Natural killer cell (primary cell): ENCODE measurements around the gene SLC2A9. TPM values are rescaled to one million over a fixed set of nuclear protein-coding genes. Genes with fewer than 3 reads are reported as not detected.

Experiments
- ATAC-seq, 3 donors: fragments of 150-1000 bp in 2 of 3; fragments of 200-7000 bp in 1 of 3; cut with Tn5 transposase; 1 replicate in 1 of 3; 2 replicates in 2 of 3; pipeline ENCODE4 v1.10.0; 2021; ENCODE audit warnings: mild to moderate bottlenecking in 2 of 3, moderate library complexity in 2 of 3
- DNase-seq, 2 donors: peaks; one replicate each; pipeline versions ENCODE4 v3.0.0 to v3.0.0-alpha.2; 2013 to 2021; ENCODE audit warnings: mixed read lengths in 1 of 2
- H3K27ac ChIP-seq: one replicate; pipeline ENCODE4 v1.5.1; 2013; ENCODE audit warnings: mild to moderate bottlenecking, low read length
- H3K27me3 ChIP-seq: one replicate; pipeline ENCODE4 v1.6.1; 2013; ENCODE audit warnings: low read length; ENCODE audit not compliant: control insufficient read depth, insufficient read depth
- H3K36me3 ChIP-seq: one replicate; pipeline ENCODE4 v1.6.1; 2013; ENCODE audit warnings: low read length; ENCODE audit not compliant: control insufficient read depth, insufficient read depth
- H3K4me1 ChIP-seq: one replicate; pipeline ENCODE4 v1.6.1; 2013; ENCODE audit warnings: low read length; ENCODE audit not compliant: control insufficient read depth, insufficient read depth
- H3K4me3 ChIP-seq: one replicate; pipeline ENCODE4 v1.5.1; 2013; ENCODE audit warnings: low read length
- H3K9me3 ChIP-seq: one replicate; pipeline ENCODE4 v1.6.1; 2013; ENCODE audit warnings: low read length; ENCODE audit not compliant: control insufficient read depth, insufficient read depth
- H3K27ac Mint-ChIP-seq, 2 donors: one replicate each; pipeline ENCODE4 v1.8.0; 2022; ENCODE audit warnings: mild to moderate bottlenecking in 2 of 2, mixed read lengths in 2 of 2, moderate library complexity in 1 of 2
- H3K27me3 Mint-ChIP-seq, 2 donors: one replicate each; pipeline ENCODE4 v1.8.0; 2022; ENCODE audit warnings: low read depth in 2 of 2, mixed read lengths in 2 of 2
- H3K36me3 Mint-ChIP-seq: one replicate; pipeline ENCODE4 v1.8.0; 2022; ENCODE audit warnings: mixed read lengths
- H3K4me1 Mint-ChIP-seq, 2 donors: one replicate each; pipeline ENCODE4 v1.8.0; 2022; ENCODE audit warnings: mixed read lengths in 2 of 2
- H3K4me3 Mint-ChIP-seq: one replicate; pipeline ENCODE4 v1.8.0; 2022; ENCODE audit warnings: mild to moderate bottlenecking, moderate library complexity, mixed read lengths
- H3K9me3 Mint-ChIP-seq, 2 donors: one replicate each; pipeline ENCODE4 v1.8.0; 2022; ENCODE audit warnings: mixed read lengths in 2 of 2
- WGBS: methylation state at CpG from one replicate; pipeline ENCODE4 v1.1.7; 2013; ENCODE audit warnings: missing lambda C conversion rate; ENCODE audit not compliant: insufficient coverage; 5-methylcytosine and 5-hydroxymethylcytosine counted together
- intact Hi-C: fragments of 100-400 bp; cut with micrococcal nuclease; formaldehyde crosslinking; loops from one replicate; pipeline ENCODE4 v1.14.2; 2022
- total RNA-seq, 4 donors: library from RNA; stranded (reverse); fragments of 120-200 nt in 1 of 4; gene quantifications; one replicate each; pipeline versions ENCODE4 v1.2.3 to v1.2.4, GENCODE V29; 2013 to 2022
- TF ChIP-seq, protein P1 (sequence below): fragments of 200-600 bp; IDR thresholded peaks from one replicate; pipeline ENCODE4 v1.8.0; 2022; ENCODE audit warnings: antibody characterized with exemption

SLC2A9 gene
- total RNA-seq, 3 donors from 2014 or later (not counting 1 experiment from before 2014, with no cell fraction given), result 1.5 to 5.5 (median 3.9) TPM

- Histone ChIP-seq H3K27me3 (no peaks in the 10 kb centered on the region), H3K9me3 (no peaks in the 10 kb centered on the region), H3K4me3 (no peak overlapping the region), H3K4me1 (no peaks in the 10 kb centered on the region), H3K36me3 (no peaks in the 10 kb centered on the region), H3K27ac (no peak overlapping the region)
- no peak overlapping the region for H3K4me3 Mint-ChIP-seq
- ATAC-seq (no peak), DNase-seq (no peak)
- H3K4me1 Mint-ChIP-seq, result no peaks in the 10 kb centered on the region
- no peaks in the 10 kb centered on the region for H3K9me3 Mint-ChIP-seq
- intact Hi-C loops, result no loop called here
- 69% methylated on average over 10 of the region's 10 CpGs for WGBS
- H3K36me3 Mint-ChIP-seq, result no peaks in the 10 kb centered on the region
- TF ChIP-seq, protein P1, sequence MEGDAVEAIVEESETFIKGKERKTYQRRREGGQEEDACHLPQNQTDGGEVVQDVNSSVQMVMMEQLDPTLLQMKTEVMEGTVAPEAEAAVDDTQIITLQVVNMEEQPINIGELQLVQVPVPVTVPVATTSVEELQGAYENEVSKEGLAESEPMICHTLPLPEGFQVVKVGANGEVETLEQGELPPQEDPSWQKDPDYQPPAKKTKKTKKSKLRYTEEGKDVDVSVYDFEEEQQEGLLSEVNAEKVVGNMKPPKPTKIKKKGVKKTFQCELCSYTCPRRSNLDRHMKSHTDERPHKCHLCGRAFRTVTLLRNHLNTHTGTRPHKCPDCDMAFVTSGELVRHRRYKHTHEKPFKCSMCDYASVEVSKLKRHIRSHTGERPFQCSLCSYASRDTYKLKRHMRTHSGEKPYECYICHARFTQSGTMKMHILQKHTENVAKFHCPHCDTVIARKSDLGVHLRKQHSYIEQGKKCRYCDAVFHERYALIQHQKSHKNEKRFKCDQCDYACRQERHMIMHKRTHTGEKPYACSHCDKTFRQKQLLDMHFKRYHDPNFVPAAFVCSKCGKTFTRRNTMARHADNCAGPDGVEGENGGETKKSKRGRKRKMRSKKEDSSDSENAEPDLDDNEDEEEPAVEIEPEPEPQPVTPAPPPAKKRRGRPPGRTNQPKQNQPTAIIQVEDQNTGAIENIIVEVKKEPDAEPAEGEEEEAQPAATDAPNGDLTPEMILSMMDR, result no peak
- H3K27ac Mint-ChIP-seq, result no peak overlapping the region
- H3K27me3 Mint-ChIP-seq, result no peaks in the 10 kb centered on the region
Measured at GRCh38 chr4:9927341-9928007, 93.8 kb downstream of the SLC2A9 start.

DNA sequence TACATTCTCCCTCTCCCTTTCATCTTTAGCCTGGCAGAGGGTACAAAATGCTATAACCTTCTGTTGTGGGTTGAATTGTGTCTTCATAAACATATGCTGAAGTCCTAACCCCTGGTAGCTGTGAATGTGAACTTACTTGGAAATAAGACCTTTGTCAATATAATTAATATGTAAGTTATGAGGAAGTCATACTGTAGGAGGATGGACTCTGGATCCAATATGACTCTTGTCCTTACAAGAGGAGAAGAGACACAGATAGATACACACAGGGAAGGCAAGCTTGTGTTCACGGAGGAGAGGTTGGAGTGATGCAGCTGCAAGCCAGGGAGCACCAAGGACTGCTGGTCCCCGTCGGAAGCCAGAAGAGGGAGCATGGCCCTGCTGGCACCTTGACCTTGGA, 94.7 kb downstream of the SLC2A9 start:
- TF ChIP-seq, protein P1, result no peak
- 91% methylated on average over 3 of the region's 3 CpGs for WGBS
- intact Hi-C loops, result no loop called here
- Histone ChIP-seq H3K27me3 (no peaks in the 10 kb centered on the region), H3K36me3 (no peaks in the 10 kb centered on the region), H3K4me3 (no peak overlapping the region), H3K9me3 (no peaks in the 10 kb centered on the region), H3K27ac (no peak overlapping the region), H3K4me1 (no peaks in the 10 kb centered on the region)
- no peak for DNase-seq
- no peak overlapping the region for H3K27ac Mint-ChIP-seq
- no peak overlapping the region for H3K4me3 Mint-ChIP-seq
- no peaks in the 10 kb centered on the region for H3K9me3 Mint-ChIP-seq
- H3K4me1 Mint-ChIP-seq, result no peaks in the 10 kb centered on the region
- ATAC-seq, result no peak
- H3K27me3 Mint-ChIP-seq, result no peaks in the 10 kb centered on the region
- no peaks in the 10 kb centered on the region for H3K36me3 Mint-ChIP-seq

- Histone ChIP-seq H3K4me1 (no peaks in the 10 kb centered on the region), H3K36me3 (no peaks in the 10 kb centered on the region), H3K27ac (no peak overlapping the region), H3K9me3 (no peaks in the 10 kb centered on the region), H3K4me3 (no peak overlapping the region), H3K27me3 (no peaks in the 10 kb centered on the region)
- no peaks in the 10 kb centered on the region for H3K36me3 Mint-ChIP-seq
- H3K27me3 Mint-ChIP-seq, result no peaks in the 10 kb centered on the region
- 85% methylated on average over 8 of the region's 8 CpGs for WGBS
- H3K4me1 Mint-ChIP-seq, result no peaks in the 10 kb centered on the region
- intact Hi-C loops, result no loop called here
- TF ChIP-seq, protein P1, result no peak
- H3K9me3 Mint-ChIP-seq, result no peaks in the 10 kb centered on the region
- DNase-seq, result no peak
- no peak overlapping the region for H3K4me3 Mint-ChIP-seq
- ATAC-seq, result no peak
- H3K27ac Mint-ChIP-seq, result no peak overlapping the region
Measured at GRCh38 chr4:9925750-9926439, 95.4 kb downstream of the SLC2A9 start.
